ENCODE measurements around the gene PDE1A. TPM values are rescaled to one million over a fixed set of nuclear protein-coding genes. Genes with fewer than 3 reads are reported as not detected.

Gene PDE1A
- total RNA-seq, 2 experiments from 2014 or later, result not detected

GRCh38 chr2:182261860-182262387 lies 164.9 kb downstream of the PDE1A start:
- no peak for TF ChIP-seq EZH2phosphoT487 (IDR thresholded peaks at IDR 0.05; ENCODE audit: borderline replicate concordance, low read depth, low read length)
- no peak for TF ChIP-seq CTCF (conservative IDR thresholded peaks at IDR 0.05; ENCODE audit: low read length)
- Histone ChIP-seq H3K36me3 (ENCODE audit: insufficient read depth, low read length) (no peaks in the 10 kb centered on the region), H2AFZ (ENCODE audit: low read length) (no peak overlapping the region), H3K9me2 (ENCODE audit: insufficient read depth, low read length) (no peaks in the 10 kb centered on the region), H3K9me3 (ENCODE audit: low read length) (no peaks in the 10 kb centered on the region), H3K4me2 (ENCODE audit: low read length) (no peak overlapping the region), H3K4me3 (ENCODE audit: low read depth, low read length, poor library complexity, severe bottlenecking) (no peak overlapping the region), H4K20me1 (ENCODE audit: insufficient read depth, low read length) (no peaks in the 10 kb centered on the region), H3K4me1 (ENCODE audit: insufficient read depth, low read length, poor library complexity, severe bottlenecking) (no peaks in the 10 kb centered on the region), H3K79me2 (ENCODE audit: insufficient read depth, low read depth, low read length) (no peaks in the 10 kb centered on the region), H3K27ac (ENCODE audit: low read depth, low read length, poor library complexity, severe bottlenecking) (no peak overlapping the region)
- BruUV-seq (replicated peaks), result no TSS peak
- ChIA-PET POLR2A (interaction anchor here (0.6 to 0.7 kb wide), 2 partner anchors 388 to 1318 kb away, joined by 3 to 9 read pairs; no protein-coding TSS in a partner anchor), CTCF (ENCODE audit: unreplicated experiment) (no interaction called here)
- DNase-seq (ENCODE audit: low spot score), result no peak
- intact Hi-C loops (cut with micrococcal nuclease; ENCODE audit: unreplicated experiment), result no loop called here

GRCh38 chr2:182259629-182260150 lies 167.1 kb downstream of the PDE1A start:
- Histone ChIP-seq H3K4me3 (ENCODE audit: low read depth, low read length, poor library complexity, severe bottlenecking) (no peak overlapping the region), H3K9me3 (ENCODE audit: low read length) (no peaks in the 10 kb centered on the region), H3K27ac (ENCODE audit: low read depth, low read length, poor library complexity, severe bottlenecking) (no peak overlapping the region), H4K20me1 (ENCODE audit: insufficient read depth, low read length) (no peaks in the 10 kb centered on the region), H3K4me2 (ENCODE audit: low read length) (no peak overlapping the region), H2AFZ (ENCODE audit: low read length) (no peak overlapping the region), H3K79me2 (ENCODE audit: insufficient read depth, low read depth, low read length) (no peaks in the 10 kb centered on the region), H3K4me1 (ENCODE audit: insufficient read depth, low read length, poor library complexity, severe bottlenecking) (no peaks in the 10 kb centered on the region), H3K36me3 (ENCODE audit: insufficient read depth, low read length) (no peaks in the 10 kb centered on the region), H3K9me2 (ENCODE audit: insufficient read depth, low read length) (no peaks in the 10 kb centered on the region)
- TF ChIP-seq CTCF (conservative IDR thresholded peaks at IDR 0.05; ENCODE audit: low read length) (no peak), EZH2phosphoT487 (IDR thresholded peaks at IDR 0.05; ENCODE audit: borderline replicate concordance, low read depth, low read length) (no peak)
- CTCF ChIA-PET (ENCODE audit: unreplicated experiment), result no interaction called here
- POLR2A ChIA-PET, result no interaction called here
- no peak for DNase-seq (ENCODE audit: low spot score)
- no TSS peak for BruUV-seq (replicated peaks)
- intact Hi-C loops (cut with micrococcal nuclease; ENCODE audit: unreplicated experiment), result no loop called here

- H2AFZ ChIP-seq (ENCODE audit: low read length), result no peak overlapping the region
- H3K4me1 ChIP-seq (ENCODE audit: insufficient read depth, low read length, poor library complexity, severe bottlenecking), result no peaks in the 10 kb centered on the region
- no peak for DNase-seq (ENCODE audit: low spot score)
- no peaks in the 10 kb centered on the region for H3K9me3 ChIP-seq (ENCODE audit: low read length)
- no peaks in the 10 kb centered on the region for H3K9me2 ChIP-seq (ENCODE audit: insufficient read depth, low read length)
- ChIA-PET CTCF (ENCODE audit: unreplicated experiment) (no interaction called here), POLR2A (no interaction called here)
- intact Hi-C loops (cut with micrococcal nuclease; ENCODE audit: unreplicated experiment), result no loop called here
- no TSS peak for BruUV-seq (replicated peaks)
- H3K27ac ChIP-seq (ENCODE audit: low read depth, low read length, poor library complexity, severe bottlenecking), result no peak overlapping the region
- no peaks in the 10 kb centered on the region for H3K36me3 ChIP-seq (ENCODE audit: insufficient read depth, low read length)
- no peaks in the 10 kb centered on the region for H3K79me2 ChIP-seq (ENCODE audit: insufficient read depth, low read depth, low read length)
- TF ChIP-seq CTCF (conservative IDR thresholded peaks at IDR 0.05; ENCODE audit: low read length), result no peak
- TF ChIP-seq EZH2phosphoT487 (IDR thresholded peaks at IDR 0.05; ENCODE audit: borderline replicate concordance, low read depth, low read length), result no peak
- no peaks in the 10 kb centered on the region for H4K20me1 ChIP-seq (ENCODE audit: insufficient read depth, low read length)
- H3K4me2 ChIP-seq (ENCODE audit: low read length), result no peak overlapping the region
- no peak overlapping the region for H3K4me3 ChIP-seq (ENCODE audit: low read depth, low read length, poor library complexity, severe bottlenecking)
These were observed 174.3 kb downstream of the PDE1A start for GRCh38 chr2:182252534-182252933.
